RWPE2 (cell line): Measurements from ENCODE around the gene PRR30.

Source experiments
- ATAC-seq: fragments of 200-7000 bp; cut with Tn5 transposase; 3 replicates; pipeline ENCODE4 v1.9.1; 2021; ENCODE audit warnings: low read depth
- DNase-seq: peaks from one replicate; pipeline ENCODE4 v3.0.0-alpha.2; 2020; ENCODE audit warnings: low spot score
- H3K27ac ChIP-seq: fragments of 450-650 bp; 2 replicates; pipeline ENCODE4 v1.5.1; 2017; ENCODE audit warnings: mild to moderate bottlenecking; ENCODE audit not compliant: poor library complexity, severe bottlenecking
- H3K27me3 ChIP-seq: fragments of 250-450 bp; sonication (Bioruptor Pico); 2 replicates; pipeline ENCODE4 v1.5.1; 2021; ENCODE audit warnings: mild to moderate bottlenecking, moderate library complexity; ENCODE audit not compliant: insufficient read depth, poor library complexity, severe bottlenecking
- H3K36me3 ChIP-seq: fragments of 250-450 bp; sonication (Bioruptor Pico); 2 replicates; pipeline ENCODE4 v1.5.1; 2020; ENCODE audit warnings: low read depth, mild to moderate bottlenecking, moderate library complexity
- H3K4me1 ChIP-seq: fragments of 250-450 bp; sonication (Bioruptor Pico); 2 replicates; pipeline ENCODE4 v1.5.1; 2021; ENCODE audit warnings: mild to moderate bottlenecking, moderate library complexity; ENCODE audit not compliant: insufficient read depth, poor library complexity, severe bottlenecking
- H3K4me3 ChIP-seq: fragments of 250-450 bp; sonication (Bioruptor Pico); 2 replicates; pipeline ENCODE4 v1.5.1; 2021; ENCODE audit warnings: mild to moderate bottlenecking, moderate library complexity; ENCODE audit not compliant: severe bottlenecking
- H3K9me3 ChIP-seq: fragments of 250-450 bp; sonication (Bioruptor Pico); 2 replicates; pipeline ENCODE4 v1.5.1; 2021; ENCODE audit warnings: mild to moderate bottlenecking, moderate library complexity; ENCODE audit not compliant: severe bottlenecking
- CTCF ChIP-seq: fragments of 450-650 bp; IDR thresholded peaks from one replicate; pipeline ENCODE4 v1.5.1; 2017; ENCODE audit warnings: mild to moderate bottlenecking, moderate library complexity; ENCODE audit not compliant: poor library complexity, severe bottlenecking

The PRR30 gene

DNA sequence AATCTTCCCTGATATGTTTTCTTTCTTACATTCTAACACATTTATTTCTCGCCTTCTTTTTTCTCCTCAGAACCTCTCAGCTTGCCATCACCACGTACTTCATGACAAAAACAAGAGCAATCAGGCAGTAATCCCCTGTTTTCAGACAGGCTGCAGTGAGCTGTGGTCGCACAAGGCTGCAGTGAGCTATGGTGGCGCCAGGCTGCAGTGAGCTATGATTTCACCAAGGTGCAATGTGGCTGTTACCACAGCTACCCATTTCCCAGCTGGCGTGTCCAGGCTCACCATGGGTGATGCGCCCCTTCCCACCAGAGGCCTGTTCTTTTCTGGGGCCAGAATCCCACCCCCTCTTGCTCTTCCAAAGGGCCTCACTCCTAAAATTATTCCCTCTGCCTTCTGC, 35.4 kb upstream of the PRR30 start:
- no peak for TF ChIP-seq CTCF
- H3K27me3 ChIP-seq = peaks cover 30% of the 10 kb centered on the region
- no peaks in the 10 kb centered on the region for H3K36me3 ChIP-seq
- DNase-seq (no peak), ATAC-seq (no peak)
- H3K4me1 ChIP-seq = no peaks in the 10 kb centered on the region
- H3K9me3 ChIP-seq = no peaks in the 10 kb centered on the region
- no peak overlapping the region for H3K4me3 ChIP-seq
- H3K27ac ChIP-seq = no peak overlapping the region

DNA sequence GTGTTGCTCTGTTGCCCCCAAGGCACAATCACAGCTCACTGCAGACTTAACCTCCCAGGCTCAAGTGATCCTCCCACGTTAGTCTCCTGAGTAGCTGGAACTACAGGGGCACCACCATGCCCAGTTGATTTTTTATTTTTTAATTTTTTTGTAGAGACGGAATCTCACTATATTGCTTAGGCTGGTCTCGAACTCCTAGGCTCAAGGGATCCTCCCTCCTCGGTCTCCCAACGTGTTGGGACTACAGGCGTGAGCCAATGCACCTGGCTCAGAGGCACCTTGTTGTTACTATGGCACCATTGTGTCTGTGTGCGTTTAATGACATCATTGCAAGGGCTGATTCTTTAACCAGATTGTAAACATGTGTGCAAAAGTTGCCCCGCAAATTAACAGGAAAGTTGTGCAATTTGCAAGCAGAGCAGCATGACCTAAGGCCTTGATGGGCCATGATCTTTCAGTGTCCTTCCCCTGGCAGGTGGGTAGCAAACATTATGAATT, 32.2 kb upstream of the PRR30 start:
- ATAC-seq = no peak
- peaks cover 30% of the 10 kb centered on the region for H3K27me3 ChIP-seq
- no peak overlapping the region for H3K27ac ChIP-seq
- no peaks in the 10 kb centered on the region for H3K9me3 ChIP-seq
- H3K4me3 ChIP-seq = no peak overlapping the region
- TF ChIP-seq CTCF = no peak
- DNase-seq = no peak
- H3K4me1 ChIP-seq = no peaks in the 10 kb centered on the region
- H3K36me3 ChIP-seq = no peaks in the 10 kb centered on the region

DNA sequence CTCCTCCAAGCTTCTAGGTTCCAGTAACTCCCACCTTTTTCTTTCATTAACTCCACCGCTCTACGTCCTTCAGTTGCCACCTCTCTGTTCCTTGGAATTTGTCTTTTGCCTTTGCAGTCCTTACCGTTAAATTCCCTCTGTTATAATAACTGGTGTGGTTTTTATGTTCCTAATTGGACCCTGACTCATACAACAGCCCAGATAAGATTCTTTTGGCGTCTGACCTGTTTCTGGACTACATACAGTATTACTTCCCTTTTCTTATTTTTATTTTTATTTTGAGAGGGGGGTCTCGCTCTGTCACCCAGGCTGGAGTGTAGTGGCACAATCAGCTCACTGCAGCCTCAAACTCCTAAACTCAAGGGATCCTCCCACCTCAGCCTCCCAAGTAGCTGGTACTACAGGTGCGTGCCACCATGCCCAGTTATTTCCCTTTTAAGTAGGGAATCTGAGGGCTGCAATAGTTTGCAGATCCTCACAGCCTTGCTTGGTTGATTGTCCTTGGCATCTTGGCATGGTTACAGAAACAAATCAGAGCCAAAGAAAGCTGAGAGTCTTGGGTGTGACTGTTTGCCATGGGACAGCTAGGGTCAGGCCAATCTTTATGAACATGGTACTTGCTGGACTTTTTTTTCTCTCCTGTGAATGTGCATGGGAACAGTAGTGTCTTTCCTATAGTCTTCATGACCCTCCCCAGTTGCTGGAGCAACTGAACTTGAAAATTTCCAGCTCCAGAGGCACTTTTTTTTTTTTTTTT, 31.5 kb upstream of the PRR30 start:
- no peaks in the 10 kb centered on the region for H3K9me3 ChIP-seq
- H3K4me3 ChIP-seq = no peak overlapping the region
- no peaks in the 10 kb centered on the region for H3K36me3 ChIP-seq
- ATAC-seq = no peak
- TF ChIP-seq CTCF = no peak
- peaks cover 30% of the 10 kb centered on the region for H3K27me3 ChIP-seq
- H3K27ac ChIP-seq = no peak overlapping the region
- DNase-seq = no peak
- H3K4me1 ChIP-seq = no peaks in the 10 kb centered on the region

GRCh38 chr2:27164960-27165763, 26.0 kb upstream of the PRR30 start:
- no peak overlapping the region for H3K27ac ChIP-seq
- H3K4me1 ChIP-seq = no peaks in the 10 kb centered on the region
- TF ChIP-seq CTCF = no peak
- no peak for ATAC-seq
- no peak for DNase-seq
- H3K36me3 ChIP-seq = no peaks in the 10 kb centered on the region
- H3K27me3 ChIP-seq = no peaks in the 10 kb centered on the region
- H3K9me3 ChIP-seq = no peaks in the 10 kb centered on the region
- H3K4me3 ChIP-seq = no peak overlapping the region
